OCI-LY3 (cell line): ENCODE results near the gene KBTBD4.

Source experiments
- CTCF ChIP-seq: fragments of 200-600, 300-600 bp; sonication (generic); IDR thresholded peaks from 2 replicates; pipeline ENCODE4 v1.5.1; 2014; ENCODE audit warnings: antibody characterized with exemption, low read length, low read depth
- EZH2phosphoT487 ChIP-seq: fragments of 200-600 bp; shearing (Covaris generic); IDR thresholded peaks from 2 replicates; pipeline ENCODE4 v1.6.1; 2018; ENCODE audit warnings: antibody characterized with exemption, mixed run types, low read depth

GRCh38 chr11:47589977-47590861 is 11.4 kb upstream of the KBTBD4 start:
- TF ChIP-seq CTCF (no peak), EZH2phosphoT487 (no peak)
